GM12875 (cell line): ENCODE results near the gene COLGALT1.
"Not testable (repeated sequence)": the region's sequence is repeated elsewhere in the genome, so short reads cannot be mapped to it uniquely, and the experiment has no call there.

ENCODE experiments used
- H3K4me3 ChIP-seq: one replicate; pipeline ENCODE4 v1.5.1; 2011; ENCODE audit warnings: low read depth, low read length, control low read depth
- CTCF ChIP-seq: IDR thresholded peaks from 2 replicates; pipeline ENCODE4 v1.5.1; 2011; ENCODE audit warnings: low read depth, mild to moderate bottlenecking, control low read depth, inconsistent platforms, low read length, moderate library complexity, borderline replicate concordance; ENCODE audit not compliant: insufficient read depth

Gene COLGALT1

GRCh38 chr19:17542793-17543582, 12.5 kb upstream of the COLGALT1 start:
- no peak for TF ChIP-seq CTCF
- no peak overlapping the region for H3K4me3 ChIP-seq

GRCh38 chr19:17543986-17544385, 11.5 kb upstream of the COLGALT1 start:
- no peak for TF ChIP-seq CTCF
- no peak overlapping the region for H3K4me3 ChIP-seq

GRCh38 chr19:17544418-17544817, 11.0 kb upstream of the COLGALT1 start:
- no peak overlapping the region for H3K4me3 ChIP-seq
- no peak for TF ChIP-seq CTCF

- TF ChIP-seq CTCF: no peak
These were observed 7.3 kb upstream of the COLGALT1 start for GRCh38 chr19:17548145-17548544.

GRCh38 chr19:17549085-17549740, 6.2 kb upstream of the COLGALT1 start:
- TF ChIP-seq CTCF: no peak
- no peak overlapping the region for H3K4me3 ChIP-seq

More at GRCh38 chr19:17548145-17548544, 7.3 kb upstream of the COLGALT1 start:
- H3K4me3 ChIP-seq: no peak overlapping the region

- TF ChIP-seq CTCF: no peak
- H3K4me3 ChIP-seq: no peak overlapping the region
These were observed 5.3 kb upstream of the COLGALT1 start for GRCh38 chr19:17550076-17550667.

GRCh38 chr19:17552735-17553134, 2.7 kb upstream of the COLGALT1 start:
- not testable (repeated sequence) for H3K4me3 ChIP-seq
